Fibroblast of skin of back (primary cell): Measurements from ENCODE around the gene SV2C.

Experiments
- DNase-seq: peaks from one replicate; pipeline ENCODE4 v3.0.0-alpha.2; 2013

The SV2C gene

DNA sequence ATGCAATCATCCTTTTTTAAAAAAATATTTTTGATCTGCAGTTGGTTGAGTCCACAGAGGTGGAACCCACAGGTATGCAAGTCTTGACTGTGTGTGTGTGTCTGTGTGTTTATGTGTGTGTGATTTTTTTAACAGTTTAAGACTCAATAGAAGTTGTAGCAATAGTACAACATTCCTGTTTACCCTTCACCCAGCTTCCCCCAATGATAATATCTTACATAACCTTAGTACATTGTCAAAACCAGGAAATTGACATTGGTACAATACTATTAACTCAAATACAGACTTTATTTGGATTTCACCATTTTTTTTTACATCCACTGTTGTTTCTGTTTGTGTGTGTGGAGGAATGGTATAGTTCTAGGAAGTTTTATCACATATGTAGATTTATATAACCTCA is 81.8 kb downstream of the SV2C start:
- DNase-seq, result no peak

GRCh38 chr5:76165711-76166374 is 82.7 kb downstream of the SV2C start:
- DNase-seq, result peak; percentile 42

DNA sequence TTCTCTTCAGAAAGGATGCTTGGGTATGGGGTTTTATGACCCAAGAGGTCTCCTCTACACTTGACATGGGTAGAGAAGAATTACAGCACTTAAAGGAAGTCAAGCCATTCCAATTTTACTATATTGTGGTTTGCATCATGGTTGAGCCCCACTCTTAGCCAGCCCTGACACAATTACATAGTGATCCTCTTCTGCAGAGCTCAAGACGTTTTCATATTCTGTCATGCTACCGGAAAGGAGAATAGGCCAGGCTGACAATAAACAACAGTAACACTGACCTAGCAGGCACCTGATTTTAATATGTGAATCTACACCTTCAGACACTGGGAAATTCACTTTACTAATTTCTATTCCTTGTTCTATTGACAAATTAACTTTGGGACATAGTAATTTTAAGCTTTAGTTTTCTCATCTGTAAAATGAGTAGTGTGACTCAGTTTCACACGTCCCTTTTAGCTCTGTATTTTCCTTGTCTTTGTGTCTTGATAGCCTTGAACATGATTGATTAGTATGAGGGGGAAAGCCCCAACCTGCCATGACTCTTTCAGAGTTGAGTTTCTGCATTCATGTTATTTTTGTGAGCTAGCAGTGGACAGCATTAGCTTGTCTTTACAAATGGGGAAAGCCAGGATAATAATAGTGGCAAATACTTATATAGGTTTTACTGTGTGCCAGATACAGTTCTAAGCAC is 83.8 kb downstream of the SV2C start:
- DNase-seq, result no peak

GRCh38 chr5:76169146-76169905 is 86.1 kb downstream of the SV2C start:
- DNase-seq, result no peak

DNA sequence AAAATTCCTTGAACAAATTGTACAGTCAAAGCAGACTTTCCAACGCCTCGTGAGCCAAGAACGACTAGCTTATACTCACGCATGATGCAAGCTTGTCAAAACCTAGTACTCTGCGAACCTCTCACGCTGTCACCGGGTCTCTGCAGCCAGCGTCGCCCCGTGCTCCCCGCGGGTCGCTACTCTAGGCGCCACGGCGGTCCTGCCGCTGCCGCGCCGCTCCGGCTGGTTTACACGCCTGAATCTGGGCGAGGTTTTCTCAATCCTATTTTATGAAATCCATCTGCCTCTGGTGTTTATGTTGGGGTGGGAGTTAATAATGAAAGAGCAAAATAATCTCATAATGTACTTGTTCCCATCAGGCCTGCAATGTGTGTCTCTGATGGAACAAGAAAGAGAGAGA is 90.9 kb downstream of the SV2C start:
- no peak for DNase-seq

DNA sequence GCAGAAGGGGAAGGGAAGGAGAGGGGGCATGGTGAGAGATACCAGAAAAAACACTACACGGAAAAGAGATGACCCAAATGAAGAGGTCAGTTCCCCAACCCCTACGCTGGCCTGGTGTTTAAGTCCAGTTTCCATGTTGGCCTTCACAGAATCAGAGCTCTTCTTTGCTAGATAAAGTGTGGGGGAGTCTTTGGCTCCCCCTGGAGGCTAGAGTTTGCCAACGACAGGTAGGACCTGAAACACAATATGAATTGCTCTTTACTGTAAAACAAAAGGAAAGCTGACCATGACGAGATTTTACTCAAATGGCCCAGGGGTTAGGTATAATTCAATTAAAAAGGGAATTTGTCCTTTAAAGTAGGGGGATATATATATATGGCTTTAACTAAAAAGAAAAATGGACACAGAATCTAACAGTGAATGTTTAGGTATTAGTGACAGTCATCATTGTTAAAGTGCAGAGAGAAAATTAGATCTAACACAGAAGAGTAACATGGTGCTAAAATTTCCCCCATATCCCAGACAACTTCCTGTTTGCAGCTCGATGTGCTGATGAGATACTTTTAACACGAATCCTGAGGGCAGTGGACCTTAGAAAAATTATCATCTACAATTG is 92.0 kb downstream of the SV2C start:
- peak; percentile 48 for DNase-seq

DNA sequence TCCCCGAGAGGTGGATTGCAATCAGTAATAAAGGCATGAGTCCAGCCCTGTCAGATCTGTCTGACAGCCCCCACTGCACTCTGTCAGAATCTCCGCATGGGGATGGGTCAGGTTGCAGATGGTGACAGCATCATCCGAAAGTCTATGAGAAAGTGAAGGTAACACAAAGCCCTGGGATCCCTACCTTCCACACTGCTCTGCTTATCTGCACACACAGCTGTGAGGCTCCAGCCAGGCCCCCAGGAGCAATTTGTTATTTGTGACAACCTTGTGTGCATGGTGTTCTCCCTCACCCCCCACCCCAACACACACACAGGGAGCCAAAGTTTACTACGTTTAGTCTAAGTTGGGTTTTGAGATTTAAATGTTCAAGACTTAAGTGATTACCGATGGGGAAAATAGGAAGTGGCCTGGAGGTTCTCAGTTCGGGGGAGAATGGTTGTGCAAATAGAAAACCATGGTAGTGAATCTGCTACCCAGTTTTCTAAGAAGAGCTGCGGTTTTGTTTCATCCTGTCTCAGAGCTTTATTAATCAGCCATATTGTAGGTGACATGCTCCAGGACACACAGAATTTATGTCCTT is 92.7 kb downstream of the SV2C start:
- DNase-seq, result no peak

DNA sequence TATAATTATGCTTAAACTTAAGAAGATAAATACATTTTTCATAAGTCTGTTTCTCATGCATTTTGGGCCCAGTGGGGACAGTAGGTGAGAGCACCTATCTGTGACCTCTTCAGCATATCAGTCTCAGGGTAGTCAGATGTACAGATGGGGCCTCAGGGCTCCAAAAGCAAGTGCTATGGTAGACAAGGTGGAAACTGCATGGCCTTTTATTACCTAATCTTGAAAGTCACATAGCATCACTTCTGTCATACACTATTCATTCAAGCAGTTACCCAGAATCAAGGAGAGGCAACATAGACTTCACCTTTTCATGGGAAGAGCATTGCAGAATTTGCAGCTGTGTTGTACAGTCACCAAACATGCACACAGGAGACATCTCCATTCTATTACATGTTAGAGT is 94.8 kb downstream of the SV2C start:
- no peak for DNase-seq

DNA sequence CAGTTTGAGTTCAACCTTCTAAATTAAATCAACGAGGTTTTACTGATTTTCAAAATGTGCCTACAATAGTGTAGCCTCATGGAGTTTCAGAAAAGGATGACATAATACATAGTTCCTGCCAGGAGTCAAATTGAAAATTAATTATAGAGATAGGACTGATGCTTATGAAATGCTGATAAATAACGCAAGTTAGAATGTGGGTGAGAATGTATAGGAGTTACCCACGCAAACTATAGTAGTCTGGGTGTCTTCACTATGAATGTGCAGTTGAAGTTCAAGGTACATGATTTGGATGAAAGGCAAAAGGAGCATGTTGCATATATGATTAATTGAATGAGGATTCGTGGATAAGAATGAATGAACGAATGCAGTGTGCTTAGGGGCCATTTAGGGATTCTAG is 95.7 kb downstream of the SV2C start:
- no peak for DNase-seq

DNA sequence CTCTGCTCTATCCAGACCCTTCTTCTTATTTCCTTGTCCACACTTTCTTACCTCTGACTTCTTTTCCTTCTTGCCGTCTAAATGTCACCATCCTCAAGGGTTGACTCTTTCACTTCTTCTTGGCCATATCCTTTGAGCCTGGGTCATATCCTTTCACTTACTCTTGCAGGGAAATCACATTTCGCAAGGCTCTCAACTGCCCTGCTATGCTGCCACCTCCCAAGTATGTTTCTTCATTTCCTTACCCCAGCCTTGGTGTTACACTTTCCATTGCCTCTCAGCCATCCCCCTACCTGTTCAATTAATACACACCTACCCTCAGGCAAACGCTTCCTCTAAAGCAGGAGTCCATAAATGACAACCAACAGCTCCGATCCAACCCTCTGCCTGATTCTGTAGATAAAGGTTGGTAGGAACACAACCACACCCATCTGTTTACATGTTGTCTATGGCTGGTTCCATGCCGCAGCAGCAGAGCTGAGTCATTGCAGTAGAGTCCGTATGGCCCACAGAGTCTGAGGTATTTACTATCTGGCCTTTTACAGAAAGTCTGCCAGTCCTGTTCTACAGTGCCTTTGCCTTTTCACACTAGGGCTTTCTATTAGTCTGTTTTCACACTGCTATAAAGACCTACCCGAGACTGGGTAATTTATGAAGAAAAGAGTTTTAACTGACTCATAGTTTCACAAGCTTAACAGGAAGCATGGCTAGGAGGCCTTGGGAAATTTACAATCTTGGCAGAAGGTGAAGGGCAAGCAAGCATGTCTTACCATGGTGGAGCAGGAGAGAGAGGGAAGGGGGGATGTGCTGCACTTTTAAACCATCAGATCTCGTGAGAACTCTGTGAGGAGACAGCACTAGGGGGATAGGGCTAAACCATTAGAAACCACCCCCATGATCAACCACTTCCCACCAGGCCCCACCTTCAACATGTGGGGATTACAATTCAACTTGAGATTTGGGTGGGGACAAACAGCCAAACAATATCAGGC is 97.9 kb downstream of the SV2C start:
- no peak for DNase-seq

GRCh38 chr5:76187386-76187785 is 104.2 kb downstream of the SV2C start:
- DNase-seq, result no peak

GRCh38 chr5:76190356-76190755 is 107.2 kb downstream of the SV2C start:
- DNase-seq, result no peak

GRCh38 chr5:76192837-76193236 is 109.7 kb downstream of the SV2C start:
- DNase-seq, result no peak

GRCh38 chr5:76193635-76194034 is 110.5 kb downstream of the SV2C start:
- no peak for DNase-seq

DNA sequence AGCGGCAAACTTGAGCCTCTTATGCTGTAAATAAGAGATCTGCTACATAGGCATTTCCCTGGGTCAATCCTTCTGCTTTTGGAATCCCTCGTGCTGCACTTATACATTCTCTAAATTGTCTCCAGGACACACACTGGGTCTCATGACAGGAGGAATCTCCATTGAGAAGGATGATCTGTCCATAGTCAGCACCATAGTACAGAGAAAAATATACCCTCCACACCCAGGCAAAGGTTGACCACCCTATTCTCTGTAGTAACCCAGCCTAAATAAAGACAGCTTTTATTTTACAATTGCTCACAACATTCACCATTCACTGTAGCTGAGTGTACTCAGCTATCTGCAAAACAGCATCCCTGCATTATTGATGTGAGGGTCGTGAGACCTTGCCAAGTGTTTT is 111.2 kb downstream of the SV2C start:
- no peak for DNase-seq

- no peak for DNase-seq
Measured at GRCh38 chr5:76196457-76196856, 113.3 kb downstream of the SV2C start.

DNA sequence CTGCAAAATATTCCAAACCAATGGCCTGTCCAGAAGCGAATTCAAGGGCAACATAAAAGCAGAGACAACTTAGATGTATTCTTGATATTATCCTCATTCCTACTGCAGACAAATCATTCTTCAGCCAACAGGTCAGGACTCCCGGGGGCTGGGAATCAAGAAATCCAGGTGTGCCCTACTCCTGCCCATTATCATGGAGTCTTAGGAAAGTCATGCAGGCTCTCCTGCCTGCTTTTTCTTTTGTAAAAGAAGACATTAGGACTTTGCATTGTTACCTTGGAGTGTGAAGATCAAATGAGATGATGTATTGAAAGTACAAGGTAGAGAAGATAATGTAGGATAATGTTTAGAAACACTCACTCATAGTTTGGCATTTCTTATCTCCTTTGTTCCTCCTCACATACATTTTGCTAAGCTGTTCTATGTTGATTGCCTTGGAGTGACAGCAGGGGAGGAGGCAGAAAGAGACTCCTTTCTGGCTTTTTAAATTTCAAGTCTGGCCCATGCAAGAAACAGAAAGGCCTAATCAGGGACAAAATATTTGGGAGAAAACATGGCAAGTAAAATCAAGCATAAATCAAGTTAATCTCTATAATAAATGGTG is 113.8 kb downstream of the SV2C start:
- no peak for DNase-seq

- no peak for DNase-seq
Measured at GRCh38 chr5:76197726-76198125, 114.5 kb downstream of the SV2C start.

DNA sequence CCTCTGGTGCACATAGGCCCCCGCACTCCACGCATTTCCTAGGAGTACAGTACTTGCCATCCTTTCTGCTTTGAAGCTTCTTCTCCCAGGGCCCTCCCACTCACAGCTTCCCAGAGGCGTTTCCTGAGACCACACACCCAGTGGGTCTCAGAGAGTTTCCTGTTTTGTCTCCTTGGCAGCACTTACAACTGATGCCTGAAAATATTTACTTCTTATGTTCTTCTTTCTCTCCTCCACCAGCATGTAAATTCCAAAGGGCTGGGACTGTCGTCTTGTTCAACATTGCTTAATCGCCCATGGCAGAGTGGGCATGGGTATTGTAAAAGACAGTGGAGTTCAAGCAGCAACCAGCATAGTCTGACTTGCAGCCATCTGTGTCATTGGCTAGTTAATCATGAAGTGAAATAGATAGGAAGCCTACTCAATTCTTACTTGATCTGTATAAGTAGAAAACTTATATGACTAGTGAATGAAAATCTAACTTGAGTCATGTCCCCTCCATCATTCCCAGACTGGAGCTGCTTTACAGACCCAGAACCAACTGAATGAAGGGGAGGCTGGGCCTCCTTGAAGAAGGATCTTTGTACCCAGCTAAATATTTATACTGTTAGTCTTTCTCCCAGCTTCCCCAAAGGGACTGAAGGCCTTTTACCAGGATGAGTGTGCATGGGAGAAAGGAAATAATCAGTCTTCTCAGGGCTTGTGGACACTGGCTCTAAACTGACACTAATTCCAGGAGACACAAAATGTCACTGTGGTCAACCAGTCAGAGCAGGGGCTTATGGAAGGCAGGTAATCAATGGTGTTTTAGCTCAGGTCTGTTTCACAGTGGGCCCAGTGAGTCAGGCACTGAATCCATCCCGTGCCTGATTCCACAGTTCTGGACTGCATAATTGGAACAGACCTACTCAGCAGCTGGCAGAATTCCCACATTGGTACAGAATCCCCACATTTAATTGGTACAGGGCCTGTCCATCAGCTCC is 116.4 kb downstream of the SV2C start:
- DNase-seq, result peak; percentile 11

DNA sequence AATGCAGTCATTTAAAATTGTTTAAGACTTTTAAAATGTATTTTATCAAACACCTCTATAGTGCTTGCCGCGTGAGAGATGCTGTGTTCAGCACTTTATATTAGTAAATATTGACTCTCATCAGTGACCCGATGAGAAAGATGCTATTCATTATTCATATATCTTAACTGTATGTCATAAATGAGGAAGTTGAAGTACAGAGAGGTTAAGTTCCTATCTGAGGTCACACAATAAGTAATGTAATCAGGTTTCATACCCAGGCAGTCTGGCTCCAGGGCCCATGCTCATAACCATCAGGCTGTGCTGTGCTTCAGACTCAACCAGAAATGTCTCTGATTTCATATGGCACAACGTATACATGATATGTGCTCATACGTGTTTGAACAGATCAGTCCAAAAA is 119.0 kb downstream of the SV2C start:
- no peak for DNase-seq
